ENCODE measurements around the gene GPRIN3.

GRCh38 chr4:89334830-89335229 is 27.2 kb upstream of the GPRIN3 start:
- TF ChIP-seq CTCF (IDR thresholded peaks at IDR 0.05; ENCODE audit: insufficient read depth, low read depth, low read length) (no peak), EZH2 (IDR thresholded peaks at IDR 0.05; ENCODE audit: insufficient read depth, low read length) (no peak)

Data from astrocyte (in vitro differentiated cells and primary cell).